ENCODE data around the gene SEPTIN8. TPM values are rescaled to one million over a fixed set of nuclear protein-coding genes. Genes with fewer than 3 reads are reported as not detected.

Gene SEPTIN8
- polyA plus RNA-seq, 1 of the 3 experiments (the other 2 are of a cell fraction): 54.9 TPM

GRCh38 chr5:132817011-132817410 is 40.0 kb upstream of the SEPTIN8 start:
- no peaks in the 10 kb centered on the region for H3K36me3 ChIP-seq (replicated peaks in 1 of 2; ENCODE audit: control insufficient read depth in 1 of 2, insufficient read depth in 2 of 2, low read length in 1 of 2)
- POLR2A ChIA-PET: no interaction called here

GRCh38 chr5:132816554-132816953 is 39.5 kb upstream of the SEPTIN8 start:
- no peak overlapping the region for H3K4me3 ChIP-seq (ENCODE audit: low read depth in 2 of 2, low read length in 1 of 2)
- H3K9ac ChIP-seq: no peak overlapping the region
- CTCF ChIA-PET: interaction anchor here (1.6 to 5.7 kb wide), 5 partner anchors 15 to 290 kb away, joined by 5 to 105 read pairs (median 9); partner anchors contain the start of genes CCNI2 and SHROOM1
- H3K27me3 ChIP-seq (ENCODE audit: insufficient read depth): no peaks in the 10 kb centered on the region
- H3K9me2 ChIP-seq: no peaks in the 10 kb centered on the region
- H3K9me3 ChIP-seq: no peaks in the 10 kb centered on the region
- TF ChIP-seq NRF1 (IDR thresholded peaks at IDR 0.05; ENCODE audit: low read depth, low read length) (no peak), JUND (IDR thresholded peaks at IDR 0.05) (no peak), POLR2AphosphoS5 (IDR thresholded peaks at IDR 0.05; ENCODE audit: low read depth, low read length) (no peak)
- peaks cover 20% of the 10 kb centered on the region for H3F3A ChIP-seq (replicated peaks; ENCODE audit: insufficient read depth)
- POLR2A ChIA-PET: no interaction called here
- no peak overlapping the region for H2AFZ ChIP-seq (ENCODE audit: low read depth)
- peaks cover 0 to 2% of the 10 kb centered on the region in 2 experiments; a peak in 2 of 4 replicates for H3K4me1 ChIP-seq (ENCODE audit: control insufficient read depth in 1 of 2, insufficient read depth in 2 of 2, low read depth in 1 of 2, low read length in 1 of 2)
- H3K79me2 ChIP-seq (ENCODE audit: insufficient read depth): no peaks in the 10 kb centered on the region
- no peak overlapping the region for H3K4me2 ChIP-seq
- no peak overlapping the region for H3K27ac ChIP-seq (ENCODE audit: low read depth in 2 of 2, low read length in 1 of 2)
- DNase-seq: no peak
- H4K20me1 ChIP-seq (ENCODE audit: insufficient read depth): no peaks in the 10 kb centered on the region
- H3K36me3 ChIP-seq (replicated peaks in 1 of 2; ENCODE audit: control insufficient read depth in 1 of 2, insufficient read depth in 2 of 2, low read length in 1 of 2): no peaks in the 10 kb centered on the region

More at GRCh38 chr5:132817011-132817410, 40.0 kb upstream of the SEPTIN8 start:
- Histone ChIP-seq H3K4me1 (ENCODE audit: control insufficient read depth in 1 of 2, insufficient read depth in 2 of 2, low read depth in 1 of 2, low read length in 1 of 2) (peaks cover 0 to 6% of the 10 kb centered on the region in 2 experiments; a peak in 2 of 4 replicates), H3K4me2 (no peak overlapping the region), H3K9me2 (no peaks in the 10 kb centered on the region), H3K79me2 (ENCODE audit: insufficient read depth) (no peaks in the 10 kb centered on the region), H4K20me1 (ENCODE audit: insufficient read depth) (no peaks in the 10 kb centered on the region), H3K9me3 (no peaks in the 10 kb centered on the region), H3F3A (replicated peaks; ENCODE audit: insufficient read depth) (peaks cover 20% of the 10 kb centered on the region), H3K27me3 (ENCODE audit: insufficient read depth) (no peaks in the 10 kb centered on the region), H3K9ac (no peak overlapping the region), H3K4me3 (ENCODE audit: low read depth in 2 of 2, low read length in 1 of 2) (no peak overlapping the region), H3K27ac (ENCODE audit: low read depth in 2 of 2, low read length in 1 of 2) (no peak overlapping the region), H2AFZ (ENCODE audit: low read depth) (no peak overlapping the region)
- 36% methylated on average over 1 of the region's 1 CpG for WGBS (ENCODE audit: low lambda C conversion rate)
- CTCF ChIA-PET: interaction anchor here (1.0 to 5.7 kb wide), 6 partner anchors 15 to 291 kb away, joined by 3 to 105 read pairs (median 7); partner anchors contain the start of genes CCNI2 and SHROOM1
- TF ChIP-seq TEAD4 (IDR thresholded peaks at IDR 0.05; ENCODE audit: borderline replicate concordance, insufficient read depth) (no peak), RCOR1 (IDR thresholded peaks at IDR 0.05; ENCODE audit: low read length) (no peak), TCF12 (IDR thresholded peaks at IDR 0.05) (no peak), MEF2A (IDR thresholded peaks at IDR 0.05; ENCODE audit: borderline replicate concordance, low read depth) (no peak), GATA2 (CRISPR knock-in tag; IDR thresholded peaks at IDR 0.05) (no peak), CHD2 (IDR thresholded peaks at IDR 0.05; ENCODE audit: low read length, partially characterized antibody) (no peak), RXRA (IDR thresholded peaks at IDR 0.05; ENCODE audit: borderline replicate concordance, low read depth) (no peak)
- DNase-seq: no peak

DNA sequence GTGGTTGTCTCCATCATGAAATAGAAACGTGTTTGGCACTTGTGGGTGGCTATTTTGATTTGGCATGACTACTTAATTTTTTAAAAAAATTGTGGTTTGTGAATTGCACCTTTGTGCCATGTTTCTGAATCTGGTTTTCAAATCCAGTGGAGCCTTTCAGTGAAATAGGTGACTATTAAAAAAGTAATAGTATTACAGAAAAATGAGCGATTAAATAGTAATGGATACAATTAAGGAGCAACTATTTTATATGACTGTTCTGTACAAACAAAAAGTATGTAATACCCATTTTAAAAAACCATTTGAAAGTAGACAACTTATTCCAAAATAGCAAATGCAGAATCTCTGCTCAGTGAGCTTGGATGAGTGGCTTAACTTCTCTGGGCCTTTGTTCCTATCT is 39.0 kb upstream of the SEPTIN8 start:
- 88% methylated on average over 2 of the region's 2 CpGs for WGBS (ENCODE audit: low lambda C conversion rate)
- CTCF ChIA-PET: no interaction called here
- DNase-seq: no peak
- TF ChIP-seq EP300 (IDR thresholded peaks at IDR 0.05; ENCODE audit: borderline replicate concordance in 1 of 2, low read depth in 1 of 2, low read length in 1 of 2) (no peak), RAD21 (IDR thresholded peaks at IDR 0.05; ENCODE audit: low read length) (no peak), MEF2A (IDR thresholded peaks at IDR 0.05; ENCODE audit: borderline replicate concordance, low read depth) (no peak), NRF1 (IDR thresholded peaks at IDR 0.05; ENCODE audit: low read depth, low read length) (no peak), GATA2 (CRISPR knock-in tag; IDR thresholded peaks at IDR 0.05) (no peak), RXRA (IDR thresholded peaks at IDR 0.05; ENCODE audit: borderline replicate concordance, low read depth) (no peak), SMC3 (IDR thresholded peaks at IDR 0.05; ENCODE audit: low read depth, low read length) (no peak), USF2 (IDR thresholded peaks at IDR 0.05; ENCODE audit: borderline replicate concordance, low read depth, low read length) (no peak), FOXJ3 (CRISPR knock-in tag; IDR thresholded peaks at IDR 0.05) (no peak), TAF1 (IDR thresholded peaks at IDR 0.05; ENCODE audit: borderline replicate concordance, low read depth, low read length) (no peak), REST (IDR thresholded peaks at IDR 0.05; ENCODE audit: low read depth, low read length) (no peak), JUND (IDR thresholded peaks at IDR 0.05) (no peak)
- TF ChIP-seq, protein P1, sequence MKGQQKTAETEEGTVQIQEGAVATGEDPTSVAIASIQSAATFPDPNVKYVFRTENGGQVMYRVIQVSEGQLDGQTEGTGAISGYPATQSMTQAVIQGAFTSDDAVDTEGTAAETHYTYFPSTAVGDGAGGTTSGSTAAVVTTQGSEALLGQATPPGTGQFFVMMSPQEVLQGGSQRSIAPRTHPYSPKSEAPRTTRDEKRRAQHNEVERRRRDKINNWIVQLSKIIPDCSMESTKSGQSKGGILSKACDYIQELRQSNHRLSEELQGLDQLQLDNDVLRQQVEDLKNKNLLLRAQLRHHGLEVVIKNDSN (IDR thresholded peaks at IDR 0.05; ENCODE audit: borderline replicate concordance, low read depth): no peak

More for the DNA sequence above, 39.0 kb upstream of the SEPTIN8 start:
- no peak overlapping the region for H2AFZ ChIP-seq (ENCODE audit: low read depth)
- POLR2A ChIA-PET: no interaction called here
- H3K27me3 ChIP-seq (ENCODE audit: insufficient read depth): no peaks in the 10 kb centered on the region
- no peak overlapping the region for H3K4me3 ChIP-seq (ENCODE audit: low read depth in 2 of 2, low read length in 1 of 2)
- H3F3A ChIP-seq (replicated peaks; ENCODE audit: insufficient read depth): peaks cover 20% of the 10 kb centered on the region
- H3K4me1 ChIP-seq (ENCODE audit: control insufficient read depth in 1 of 2, insufficient read depth in 2 of 2, low read depth in 1 of 2, low read length in 1 of 2): peaks cover 0 to 2% of the 10 kb centered on the region in 2 experiments; a peak in 2 of 4 replicates
- H3K9me3 ChIP-seq: no peaks in the 10 kb centered on the region
- no peaks in the 10 kb centered on the region for H4K20me1 ChIP-seq (ENCODE audit: insufficient read depth)
- no peak overlapping the region for H3K27ac ChIP-seq (ENCODE audit: low read depth in 2 of 2, low read length in 1 of 2)
- H3K79me2 ChIP-seq (ENCODE audit: insufficient read depth): no peaks in the 10 kb centered on the region
- H3K9me2 ChIP-seq: no peaks in the 10 kb centered on the region
- H3K36me3 ChIP-seq (replicated peaks in 1 of 2; ENCODE audit: control insufficient read depth in 1 of 2, insufficient read depth in 2 of 2, low read length in 1 of 2): no peaks in the 10 kb centered on the region
- H3K4me2 ChIP-seq: no peak overlapping the region
- H3K9ac ChIP-seq: no peak overlapping the region
